Keratinocyte (primary cell): ENCODE results near the gene SIGLEC9.

Experiments
- EZH2 ChIP-seq: IDR thresholded peaks from one replicate; pipeline ENCODE4 v1.6.1; 2012; ENCODE audit warnings: inconsistent platforms, mild to moderate bottlenecking, low read length, moderate library complexity
- TF ChIP-seq, protein P1 (sequence below), 3 experiments: IDR thresholded peaks in 1 of 3; conservative IDR thresholded peaks in 1 of 3; optimal IDR thresholded peaks in 1 of 3; 2 replicates in 2 of 3; 3 replicates in 1 of 3; pipeline versions ENCODE3 to v1.5.1; 2011; ENCODE audit warnings: low read length in 3 of 3, mild to moderate bottlenecking in 3 of 3, moderate library complexity in 2 of 3, control low read depth in 1 of 3, inconsistent platforms in 1 of 3; ENCODE audit not compliant: insufficient read depth in 2 of 3; ENCODE audit errors: extremely low read depth in 1 of 3

GRCh38 chr19:51164215-51164614, 39.5 kb downstream of the SIGLEC9 start:
- TF ChIP-seq, protein P1, sequence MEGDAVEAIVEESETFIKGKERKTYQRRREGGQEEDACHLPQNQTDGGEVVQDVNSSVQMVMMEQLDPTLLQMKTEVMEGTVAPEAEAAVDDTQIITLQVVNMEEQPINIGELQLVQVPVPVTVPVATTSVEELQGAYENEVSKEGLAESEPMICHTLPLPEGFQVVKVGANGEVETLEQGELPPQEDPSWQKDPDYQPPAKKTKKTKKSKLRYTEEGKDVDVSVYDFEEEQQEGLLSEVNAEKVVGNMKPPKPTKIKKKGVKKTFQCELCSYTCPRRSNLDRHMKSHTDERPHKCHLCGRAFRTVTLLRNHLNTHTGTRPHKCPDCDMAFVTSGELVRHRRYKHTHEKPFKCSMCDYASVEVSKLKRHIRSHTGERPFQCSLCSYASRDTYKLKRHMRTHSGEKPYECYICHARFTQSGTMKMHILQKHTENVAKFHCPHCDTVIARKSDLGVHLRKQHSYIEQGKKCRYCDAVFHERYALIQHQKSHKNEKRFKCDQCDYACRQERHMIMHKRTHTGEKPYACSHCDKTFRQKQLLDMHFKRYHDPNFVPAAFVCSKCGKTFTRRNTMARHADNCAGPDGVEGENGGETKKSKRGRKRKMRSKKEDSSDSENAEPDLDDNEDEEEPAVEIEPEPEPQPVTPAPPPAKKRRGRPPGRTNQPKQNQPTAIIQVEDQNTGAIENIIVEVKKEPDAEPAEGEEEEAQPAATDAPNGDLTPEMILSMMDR (optimal IDR thresholded peaks at IDR 0.05 in 1 of 3, IDR thresholded peaks at IDR 0.05 in 1 of 3, conservative IDR thresholded peaks at IDR 0.05 in 1 of 3; ENCODE audit: extremely low read depth in 1 of 3, insufficient read depth in 2 of 3, low read length in 3 of 3): no peak
- TF ChIP-seq EZH2: no peak
